HG02840 (cell line): ENCODE measurements around the gene CAMK1D.
"Not testable (repeated sequence)": the region's sequence is repeated elsewhere in the genome, so short reads cannot be mapped to it uniquely, and the experiment has no call there.

Experiments
- ATAC-seq: cut with Tn5 transposase; IDR thresholded peaks from one replicate; pipeline ENCODE4 v1.9.1; 2021; ENCODE audit warnings: mild to moderate bottlenecking, moderate library complexity, moderate number of reproducible peaks; ENCODE audit not compliant: unreplicated experiment, low FRiP score

The CAMK1D gene

GRCh38 chr10:12729885-12730284 lies 380.5 kb downstream of the CAMK1D start:
- ATAC-seq = no peak

- no peak for ATAC-seq
Measured at GRCh38 chr10:12730809-12731519, 381.6 kb downstream of the CAMK1D start.

- no peak for ATAC-seq
Measured at GRCh38 chr10:12733271-12733670, 383.9 kb downstream of the CAMK1D start.

- no peak for ATAC-seq
Measured at GRCh38 chr10:12735843-12736462, 386.6 kb downstream of the CAMK1D start.

GRCh38 chr10:12740813-12741212 lies 391.5 kb downstream of the CAMK1D start:
- ATAC-seq = no peak

GRCh38 chr10:12741360-12741804 lies 392.0 kb downstream of the CAMK1D start:
- ATAC-seq = no peak

- ATAC-seq = no peak
Measured at GRCh38 chr10:12742771-12743170, 393.4 kb downstream of the CAMK1D start.

GRCh38 chr10:12743466-12743865 lies 394.1 kb downstream of the CAMK1D start:
- ATAC-seq = not testable (repeated sequence)

GRCh38 chr10:12743941-12744340 lies 394.6 kb downstream of the CAMK1D start:
- ATAC-seq = no peak

GRCh38 chr10:12748186-12748585 lies 398.8 kb downstream of the CAMK1D start:
- no peak for ATAC-seq

GRCh38 chr10:12749760-12750478 lies 400.6 kb downstream of the CAMK1D start:
- no peak for ATAC-seq

GRCh38 chr10:12750526-12751201 lies 401.3 kb downstream of the CAMK1D start:
- ATAC-seq = no peak

GRCh38 chr10:12755075-12755474 lies 405.7 kb downstream of the CAMK1D start:
- no peak for ATAC-seq

- ATAC-seq = no peak
Measured at GRCh38 chr10:12757351-12757750, 408.0 kb downstream of the CAMK1D start.

GRCh38 chr10:12758271-12758670 lies 408.9 kb downstream of the CAMK1D start:
- no peak for ATAC-seq

- no peak for ATAC-seq
Measured at GRCh38 chr10:12766223-12766622, 416.9 kb downstream of the CAMK1D start.

GRCh38 chr10:12768156-12769100 lies 419.1 kb downstream of the CAMK1D start:
- no peak for ATAC-seq

- no peak for ATAC-seq
Measured at GRCh38 chr10:12769323-12770044, 420.1 kb downstream of the CAMK1D start.
